Gastrocnemius medialis (tissue), 4 donors: ENCODE data around the gene PLPP3. TPM values are rescaled to one million over a fixed set of nuclear protein-coding genes. Genes with fewer than 3 reads are reported as not detected.
A peak's percentile ranks its signal among the peaks of the same experiment; 100 is the strongest.

Experiments
- ATAC-seq, 2 donors: fragments of 150-250 bp; one replicate each; pipeline ENCODE4 v1.9.1; 2016
- DNase-seq, 2 donors: peaks; one replicate each; pipeline ENCODE4 v3.0.0-alpha.2; 2019
- H3K27ac ChIP-seq, 4 donors: fragments of 200-600 bp; sonication (generic); 1 replicate in 1 of 4; 2 replicates in 3 of 4; pipeline ENCODE4 v1.5.1; 2016 to 2018; ENCODE audit warnings: mild to moderate bottlenecking in 2 of 4, moderate library complexity in 1 of 4
- H3K27me3 ChIP-seq, 3 donors: fragments of 200-600 bp; sonication (generic) in 2 of 3; 1 replicate in 1 of 3; 2 replicates in 2 of 3; pipeline versions ENCODE4 v1.5.1 to v1.6.0; 2016 to 2019; ENCODE audit warnings: mild to moderate bottlenecking in 1 of 3, moderate library complexity in 1 of 3
- H3K36me3 ChIP-seq, 2 donors: fragments of 200-600 bp; sonication (generic) in 1 of 2; one replicate each; pipeline ENCODE4 v1.5.1; 2017 to 2018
- H3K4me1 ChIP-seq, 2 donors: fragments of 200-600 bp; sonication (generic) in 1 of 2; one replicate each; pipeline ENCODE4 v1.5.1; 2016 to 2017; ENCODE audit warnings: mild to moderate bottlenecking in 2 of 2
- H3K4me3 ChIP-seq, 4 donors: fragments of 200-600 bp; sonication (generic) in 3 of 4; 1 replicate in 1 of 4; 2 replicates in 3 of 4; pipeline ENCODE4 v1.5.1; 2016 to 2019; ENCODE audit warnings: mild to moderate bottlenecking in 2 of 4
- H3K9me3 ChIP-seq, 3 donors: fragments of 200-600 bp; sonication (generic) in 2 of 3; 1 replicate in 1 of 3; 2 replicates in 2 of 3; pipeline ENCODE4 v1.5.1; 2016 to 2019
- CTCF ChIP-seq, 5 experiments: fragments of 450-650 bp in 3 of 5; fragments of 200-600 bp in 2 of 5; sonication (generic) in 2 of 5; IDR thresholded peaks in 4 of 5; conservative IDR thresholded peaks in 1 of 5; 1 replicate in 4 of 5; 2 replicates in 1 of 5; pipeline ENCODE4 v1.5.1; 2016 to 2019; ENCODE audit warnings: antibody characterized with exemption in 5 of 5, mild to moderate bottlenecking in 3 of 5, moderate library complexity in 3 of 5
- POLR2A ChIP-seq, 2 donors: fragments of 450-650 bp; IDR thresholded peaks; one replicate each; pipeline ENCODE4 v1.6.1; 2017; ENCODE audit warnings: antibody characterized with exemption in 2 of 2, mild to moderate bottlenecking in 2 of 2, moderate library complexity in 2 of 2
- in situ Hi-C, 4 donors: fragments of 200-750 bp; cut with MboI; loops; one replicate each; pipeline versions ENCODE4 v1.15.0 to v1.8.0; 2017; ENCODE audit warnings: low sequenced_read_pairs in 4 of 4
- intact Hi-C: fragments of 100-400 bp; cut with DNase I; formaldehyde crosslinking; loops from one replicate; pipeline ENCODE4 v1.15.1; 2023; ENCODE audit warnings: low total_unique reads
- total RNA-seq, 4 donors: library from RNA; depleted of rRNA; stranded (reverse); fragments of >200 nt; gene quantifications; one replicate each; pipeline versions ENCODE4 v1.1.0 to v1.2.3, GENCODE V29; 2016

Gene PLPP3
- total RNA-seq, 4 donors from 2014 or later = 53.2 to 71.5 (median 55.5) TPM

- ATAC-seq (peak in 1 of 2 donors; percentile 35), DNase-seq (no peak)
- no peak overlapping the region for H3K27ac ChIP-seq
- no peaks in the 10 kb centered on the region for H3K9me3 ChIP-seq
- intact Hi-C loops (no loop called here), in situ Hi-C loops (no loop called here)
- no peak for TF ChIP-seq POLR2A (IDR thresholded peaks at IDR 0.05)
- no peak for TF ChIP-seq CTCF (IDR thresholded peaks at IDR 0.05 in 4 of 5, conservative IDR thresholded peaks at IDR 0.05 in 1 of 5)
- H3K27me3 ChIP-seq = no peaks in the 10 kb centered on the region
- H3K36me3 ChIP-seq = peaks cover 2 to 15% of the 10 kb centered on the region in 2 donors
- no peak overlapping the region for H3K4me3 ChIP-seq
- H3K4me1 ChIP-seq = peaks cover 58 to 72% of the 10 kb centered on the region in 2 donors
These were observed 53.8 kb downstream of the PLPP3 start for GRCh38 chr1:56525489-56526041.

- Histone ChIP-seq H3K4me1 (peaks cover 62 to 67% of the 10 kb centered on the region in 2 donors), H3K27me3 (no peaks in the 10 kb centered on the region), H3K9me3 (no peaks in the 10 kb centered on the region), H3K4me3 (no peak overlapping the region), H3K36me3 (peaks cover 2 to 15% of the 10 kb centered on the region in 2 donors), H3K27ac (no peak overlapping the region)
- ATAC-seq (no peak), DNase-seq (no peak)
- no peak for TF ChIP-seq CTCF (IDR thresholded peaks at IDR 0.05 in 4 of 5, conservative IDR thresholded peaks at IDR 0.05 in 1 of 5)
- TF ChIP-seq POLR2A (IDR thresholded peaks at IDR 0.05) = no peak
- in situ Hi-C loops = no loop called here
- intact Hi-C loops = no loop called here
These were observed 55.1 kb downstream of the PLPP3 start for GRCh38 chr1:56524263-56524662.

- Histone ChIP-seq H3K36me3 (peaks cover 2 to 15% of the 10 kb centered on the region in 2 donors), H3K4me3 (no peak overlapping the region), H3K27me3 (no peaks in the 10 kb centered on the region), H3K9me3 (no peaks in the 10 kb centered on the region), H3K27ac (no peak overlapping the region), H3K4me1 (peaks cover 46 to 52% of the 10 kb centered on the region in 2 donors)
- DNase-seq (no peak), ATAC-seq (no peak)
- in situ Hi-C loops = no loop called here
- intact Hi-C loops = no loop called here
- TF ChIP-seq POLR2A (IDR thresholded peaks at IDR 0.05) (no peak), CTCF (IDR thresholded peaks at IDR 0.05 in 4 of 5, conservative IDR thresholded peaks at IDR 0.05 in 1 of 5) (no peak)
These were observed 56.7 kb downstream of the PLPP3 start for GRCh38 chr1:56522680-56523079.

- H3K27me3 ChIP-seq = no peaks in the 10 kb centered on the region
- in situ Hi-C loops = no loop called here
- peaks cover 2 to 15% of the 10 kb centered on the region in 2 donors for H3K36me3 ChIP-seq
- TF ChIP-seq POLR2A (IDR thresholded peaks at IDR 0.05) = no peak
- TF ChIP-seq CTCF (IDR thresholded peaks at IDR 0.05 in 4 of 5, conservative IDR thresholded peaks at IDR 0.05 in 1 of 5) = no peak
- H3K27ac ChIP-seq = no peak overlapping the region
- H3K9me3 ChIP-seq = no peaks in the 10 kb centered on the region
- peaks cover 28 to 36% of the 10 kb centered on the region in 2 donors for H3K4me1 ChIP-seq
- ATAC-seq = no peak
- no peak for DNase-seq
- intact Hi-C loops = no loop called here
- no peak overlapping the region for H3K4me3 ChIP-seq
These were observed 59.3 kb downstream of the PLPP3 start for GRCh38 chr1:56520016-56520601.
